HG03108 (cell line): ENCODE data around the gene CRIP2.
A peak's percentile ranks its signal among the peaks of the same experiment; 100 is the strongest.

ENCODE experiments used
- ATAC-seq: cut with Tn5 transposase; IDR thresholded peaks from one replicate; pipeline ENCODE4 v1.9.1; 2021; ENCODE audit warnings: moderate library complexity; ENCODE audit not compliant: unreplicated experiment

CRIP2 gene

DNA sequence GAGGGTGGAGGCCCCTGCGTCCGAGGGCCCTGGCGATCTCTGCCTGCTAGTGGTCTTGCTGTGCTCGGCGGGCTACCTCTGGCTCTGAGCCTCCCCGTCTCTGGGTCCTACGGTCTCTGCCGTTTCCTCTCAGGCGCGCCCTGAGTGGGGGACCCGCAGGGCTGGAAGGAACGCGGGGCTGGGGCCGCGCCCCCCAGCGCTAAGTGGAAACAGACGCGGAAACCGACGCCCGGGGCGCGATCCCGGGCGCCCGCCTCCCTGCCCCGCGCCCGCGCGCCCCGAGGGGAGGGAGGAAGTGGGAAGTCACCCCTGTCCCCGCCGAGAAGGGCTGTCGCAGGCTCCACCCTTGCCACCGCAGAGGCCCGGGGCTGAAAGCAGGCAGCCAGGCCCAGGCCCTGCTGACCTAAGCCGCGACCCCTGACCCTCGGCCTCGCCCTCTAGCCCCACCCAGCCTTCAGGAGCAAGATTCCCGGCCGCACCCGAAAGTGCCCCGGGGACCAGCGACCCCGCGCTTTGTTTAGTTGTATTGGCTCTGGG, 12.9 kb downstream of the CRIP2 start:
- ATAC-seq, result no peak

DNA sequence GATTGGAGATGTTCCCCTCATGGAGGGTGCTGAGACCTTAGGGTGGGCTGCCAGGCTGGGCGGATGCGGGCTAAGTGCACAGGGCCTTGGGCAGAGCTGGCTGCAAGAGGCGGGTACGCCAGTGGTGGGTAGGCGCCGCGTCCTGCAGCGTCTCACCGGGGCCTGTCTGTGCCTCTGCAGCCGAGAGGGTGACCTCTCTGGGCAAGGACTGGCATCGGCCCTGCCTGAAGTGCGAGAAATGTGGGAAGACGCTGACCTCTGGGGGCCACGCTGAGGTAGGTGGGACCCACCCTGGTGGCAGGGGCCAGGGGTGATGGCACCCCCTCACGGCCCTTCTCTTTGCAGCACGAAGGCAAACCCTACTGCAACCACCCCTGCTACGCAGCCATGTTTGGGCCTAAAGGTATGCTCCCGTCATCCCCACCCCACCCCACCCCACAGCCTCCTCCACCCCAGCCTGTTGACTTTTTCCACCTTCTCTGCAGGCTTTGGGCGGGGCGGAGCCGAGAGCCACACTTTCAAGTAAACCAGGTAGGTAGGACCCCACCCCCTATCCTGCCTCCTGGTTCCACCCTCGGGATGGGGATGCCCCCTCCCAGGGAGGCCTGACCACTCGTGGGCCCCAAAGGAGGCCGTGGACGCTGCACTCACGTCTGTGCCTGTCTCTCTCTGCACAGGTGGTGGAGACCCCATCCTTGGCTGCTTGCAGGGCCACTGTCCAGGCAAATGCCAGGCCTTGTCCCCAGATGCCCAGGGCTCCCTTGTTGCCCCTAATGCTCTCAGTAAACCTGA, 13.6 kb downstream of the CRIP2 start:
- ATAC-seq, result no peak

- ATAC-seq, result no peak
These were observed 14.3 kb downstream of the CRIP2 start for GRCh38 chr14:105488781-105489541.

- ATAC-seq, result no peak
These were observed 15.1 kb downstream of the CRIP2 start for GRCh38 chr14:105489542-105490266.

DNA sequence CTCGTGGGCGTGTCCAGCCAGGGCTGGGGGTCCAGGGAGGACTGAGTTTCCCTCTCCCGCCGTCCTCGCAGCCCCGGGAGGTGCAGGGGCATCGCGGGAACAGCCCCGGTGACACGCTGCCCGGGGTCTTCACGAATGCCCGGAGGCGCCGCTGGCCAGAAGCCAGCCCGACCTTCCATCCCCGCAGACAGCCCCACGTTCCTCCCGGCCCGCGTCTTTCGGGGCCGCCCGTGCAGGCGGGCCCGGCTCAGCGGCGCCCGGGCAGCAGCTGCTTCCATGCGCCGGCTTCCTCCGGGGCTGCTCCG, 15.6 kb downstream of the CRIP2 start:
- no peak for ATAC-seq

GRCh38 chr14:105490572-105491365, 16.1 kb downstream of the CRIP2 start, which contains the start of gene TEDC1:
TEDC1 (plus strand) TSS chr14:105491246; CDS start chr14:105491376, 130 bp downstream.
- peak; percentile 70 for ATAC-seq

- ATAC-seq, result no peak
These were observed 16.8 kb downstream of the CRIP2 start for GRCh38 chr14:105491366-105491973.

DNA sequence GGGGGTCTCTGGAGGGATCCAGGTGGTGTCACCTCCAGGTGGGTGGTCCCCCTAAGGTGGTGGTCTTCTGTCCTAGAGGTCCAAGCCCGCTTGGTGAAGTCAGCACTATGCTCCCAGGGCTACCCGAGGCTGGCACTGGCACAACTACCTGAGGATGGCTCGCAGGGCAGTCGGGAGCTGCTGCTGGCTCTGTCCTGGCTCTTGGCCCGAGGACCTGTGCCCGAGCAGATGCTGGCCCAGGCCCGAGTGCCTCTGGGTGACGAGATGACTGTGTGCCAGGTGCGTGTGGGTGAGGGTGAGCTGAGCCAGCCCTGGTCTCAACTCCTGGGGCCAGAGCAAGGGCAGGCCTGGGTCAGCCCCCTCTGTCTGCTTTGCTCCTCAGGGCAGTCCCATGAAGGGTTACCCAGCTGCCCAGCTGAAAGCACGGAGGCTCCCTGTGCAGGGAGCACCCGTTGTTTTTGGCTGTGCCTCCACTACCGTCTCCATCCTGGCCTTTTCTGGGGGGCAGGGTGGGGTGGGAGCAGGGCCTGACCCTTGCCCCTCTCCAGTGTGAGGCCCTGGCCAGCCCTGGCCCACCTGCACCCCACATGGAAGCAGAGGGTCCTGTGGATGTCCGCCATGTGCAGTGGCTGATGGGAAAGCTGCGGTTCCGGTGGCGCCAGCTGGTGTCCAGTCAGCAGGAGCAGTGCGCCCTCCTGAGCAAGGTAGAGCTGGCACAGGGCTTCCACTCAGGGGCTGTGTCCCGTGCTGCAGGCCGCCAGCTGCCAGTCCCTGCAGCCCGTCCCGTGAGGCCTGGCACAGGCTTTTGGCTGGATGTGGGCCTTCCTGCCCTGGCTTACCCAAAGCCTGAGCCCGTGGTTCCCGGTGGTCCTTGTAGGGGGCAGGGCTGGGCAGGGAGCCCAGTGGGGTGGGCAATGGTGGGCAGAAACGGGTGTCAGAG, 17.7 kb downstream of the CRIP2 start:
- no peak for ATAC-seq

DNA sequence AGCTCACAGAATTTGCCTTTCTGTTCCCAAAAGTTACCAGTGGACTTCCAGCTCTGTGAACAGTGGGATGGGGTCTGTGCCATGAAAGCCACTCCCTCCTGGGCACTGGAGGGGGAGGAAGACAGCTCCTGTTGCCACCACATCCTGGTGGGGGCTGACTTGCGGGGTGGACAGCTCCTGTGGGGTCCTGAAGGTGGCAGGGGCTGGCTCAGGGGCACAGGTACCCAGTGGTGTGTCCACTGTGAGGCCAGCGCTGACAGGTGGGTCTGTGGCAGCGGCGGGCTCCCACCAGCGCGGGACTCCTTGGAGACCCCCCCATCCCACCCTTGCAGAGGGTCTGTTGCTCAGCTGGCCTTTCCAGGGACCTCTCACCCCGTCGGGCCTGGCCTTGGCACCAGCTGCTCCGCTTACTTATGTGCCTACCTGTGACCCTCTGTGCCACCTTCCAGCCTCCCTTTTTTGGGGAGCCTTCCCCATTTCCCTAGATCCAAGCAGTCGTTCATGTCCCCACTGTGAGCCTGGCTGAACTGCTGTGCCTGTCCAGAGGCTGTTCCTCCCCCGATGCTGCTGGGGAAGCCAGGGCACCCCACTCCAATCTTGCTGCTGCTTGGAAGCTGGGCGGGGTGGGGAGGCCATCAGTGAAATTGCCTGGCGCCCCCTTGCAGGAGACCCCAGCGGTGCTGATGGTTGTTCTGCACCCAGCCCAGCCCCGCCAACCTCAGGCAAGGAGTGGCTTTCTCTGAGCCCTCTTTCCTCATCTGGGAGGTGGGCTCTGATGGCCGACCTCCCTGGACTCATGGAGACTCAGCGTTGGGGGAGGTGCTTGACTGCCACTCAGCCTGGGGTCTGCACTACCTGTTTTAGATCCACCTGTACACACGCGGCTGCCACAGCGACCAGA, 18.6 kb downstream of the CRIP2 start:
- no peak for ATAC-seq

DNA sequence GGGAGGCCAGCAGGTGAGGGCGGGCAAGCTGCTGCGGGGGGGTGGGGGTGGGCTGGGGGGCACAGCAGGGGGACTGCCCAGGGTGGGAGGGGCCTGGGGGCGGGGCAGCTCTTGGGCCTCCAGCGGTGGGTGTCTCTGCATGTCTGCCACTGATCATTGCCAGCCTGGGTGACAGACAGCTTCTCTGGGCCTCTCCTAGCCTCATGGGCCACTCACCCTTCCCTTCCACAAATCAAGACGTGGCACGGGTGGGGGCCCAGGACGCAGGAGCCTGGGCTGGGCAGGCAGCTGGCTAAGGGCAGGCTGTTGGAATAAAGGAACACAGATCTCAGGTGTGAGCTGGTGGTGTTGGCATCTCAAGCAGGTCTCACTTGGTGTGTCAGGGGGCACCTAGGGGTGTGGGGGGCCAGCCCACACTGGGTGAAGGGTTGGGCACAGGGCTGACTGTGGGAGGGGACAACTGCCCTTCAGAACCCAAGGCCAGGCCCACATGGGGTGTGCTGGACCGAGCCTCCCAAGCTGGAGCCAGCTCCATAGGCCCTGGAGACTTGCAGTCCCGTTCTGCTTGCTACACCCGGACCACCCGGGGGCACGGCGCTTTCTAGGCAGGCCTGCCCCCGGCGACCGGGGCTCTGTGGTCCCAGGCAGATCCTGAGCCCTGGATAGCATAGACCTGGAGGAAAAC, 19.4 kb downstream of the CRIP2 start:
- ATAC-seq, result no peak

- ATAC-seq, result no peak
These were observed 19.9 kb downstream of the CRIP2 start for GRCh38 chr14:105494606-105494929.

DNA sequence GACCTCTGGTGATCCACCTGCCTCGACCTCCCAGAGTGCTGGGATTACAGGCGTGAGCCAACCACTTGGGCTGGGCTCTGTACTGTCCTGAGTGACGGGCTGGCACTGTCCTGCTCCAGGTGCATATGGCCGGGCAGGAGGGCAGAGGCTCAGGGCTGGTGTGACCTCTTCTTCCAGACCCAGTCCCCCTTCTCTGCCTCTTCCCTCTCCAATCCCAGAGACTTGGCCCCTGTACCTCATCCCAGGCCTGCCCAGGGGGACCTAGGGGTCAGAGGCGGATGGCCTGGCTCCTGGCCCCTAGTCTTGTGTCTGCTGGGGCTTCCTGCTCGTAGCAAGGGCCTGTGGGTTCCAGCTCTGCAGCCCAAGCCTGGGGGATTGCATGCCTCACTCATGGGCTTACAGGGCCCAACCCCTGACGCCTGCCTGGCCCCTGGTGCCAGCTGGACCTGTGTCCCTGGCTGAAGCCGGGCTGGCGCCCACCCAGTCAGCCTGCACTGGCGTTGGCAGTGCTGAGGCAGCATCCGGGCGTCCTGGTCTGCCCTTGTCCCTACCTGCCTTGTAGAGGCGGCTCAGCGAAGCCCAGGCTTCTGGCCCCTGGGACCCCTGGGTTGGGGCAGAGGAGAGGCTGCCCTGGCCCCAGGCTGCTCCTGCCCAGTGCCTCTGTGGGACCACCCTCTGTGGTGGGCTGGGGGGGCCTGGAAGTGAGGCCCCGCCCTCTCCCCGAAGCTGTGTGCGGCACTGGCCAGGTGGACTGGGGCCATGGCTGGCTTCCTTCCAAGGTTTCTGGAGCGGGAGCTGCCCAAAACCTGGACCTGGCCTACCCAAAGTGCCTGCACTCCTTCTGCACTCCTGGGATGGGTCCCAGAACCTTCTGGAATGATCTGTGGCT, 20.7 kb downstream of the CRIP2 start:
- no peak for ATAC-seq

GRCh38 chr14:105495990-105496830, 21.6 kb downstream of the CRIP2 start:
- ATAC-seq, result no peak

GRCh38 chr14:105496831-105497591, 22.4 kb downstream of the CRIP2 start:
- no peak for ATAC-seq
